ENCODE data around the gene FAM120A.

DNA sequence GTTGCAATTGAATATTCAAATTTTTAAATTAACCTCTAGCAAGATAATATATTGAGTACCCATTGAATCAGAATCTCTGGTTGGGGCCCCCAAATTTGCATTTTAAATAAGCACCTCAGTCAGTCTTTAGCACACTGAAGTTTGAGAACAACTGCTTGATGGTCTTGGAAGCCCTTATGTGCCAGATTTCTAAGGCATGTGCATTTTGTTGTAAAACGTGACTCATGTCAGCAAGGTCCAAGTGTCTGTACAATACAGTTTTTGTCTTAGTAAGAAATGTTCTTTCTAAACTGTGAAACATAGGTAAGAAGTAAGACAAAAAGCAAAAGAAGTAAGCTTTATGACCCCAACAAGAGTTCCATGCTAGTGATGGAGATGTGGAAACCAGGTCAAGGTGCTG lies 65.8 kb downstream of the FAM120A start:
- TF ChIP-seq, protein P1, sequence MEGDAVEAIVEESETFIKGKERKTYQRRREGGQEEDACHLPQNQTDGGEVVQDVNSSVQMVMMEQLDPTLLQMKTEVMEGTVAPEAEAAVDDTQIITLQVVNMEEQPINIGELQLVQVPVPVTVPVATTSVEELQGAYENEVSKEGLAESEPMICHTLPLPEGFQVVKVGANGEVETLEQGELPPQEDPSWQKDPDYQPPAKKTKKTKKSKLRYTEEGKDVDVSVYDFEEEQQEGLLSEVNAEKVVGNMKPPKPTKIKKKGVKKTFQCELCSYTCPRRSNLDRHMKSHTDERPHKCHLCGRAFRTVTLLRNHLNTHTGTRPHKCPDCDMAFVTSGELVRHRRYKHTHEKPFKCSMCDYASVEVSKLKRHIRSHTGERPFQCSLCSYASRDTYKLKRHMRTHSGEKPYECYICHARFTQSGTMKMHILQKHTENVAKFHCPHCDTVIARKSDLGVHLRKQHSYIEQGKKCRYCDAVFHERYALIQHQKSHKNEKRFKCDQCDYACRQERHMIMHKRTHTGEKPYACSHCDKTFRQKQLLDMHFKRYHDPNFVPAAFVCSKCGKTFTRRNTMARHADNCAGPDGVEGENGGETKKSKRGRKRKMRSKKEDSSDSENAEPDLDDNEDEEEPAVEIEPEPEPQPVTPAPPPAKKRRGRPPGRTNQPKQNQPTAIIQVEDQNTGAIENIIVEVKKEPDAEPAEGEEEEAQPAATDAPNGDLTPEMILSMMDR (IDR thresholded peaks at IDR 0.05), result no peak
- no peak for TF ChIP-seq POLR2A (IDR thresholded peaks at IDR 0.05)

Data from esophagus squamous epithelium (tissue), 4 donors.